ENCODE data around the gene IFNAR2. TPM values are rescaled to one million over a fixed set of nuclear protein-coding genes. Genes with fewer than 3 reads are reported as not detected.
A peak's percentile ranks its signal among the peaks of the same experiment; 100 is the strongest.

Gene IFNAR2
- polyA plus RNA-seq, 3 donors, result 47.7 to 79.8 (median 59.5) TPM

DNA sequence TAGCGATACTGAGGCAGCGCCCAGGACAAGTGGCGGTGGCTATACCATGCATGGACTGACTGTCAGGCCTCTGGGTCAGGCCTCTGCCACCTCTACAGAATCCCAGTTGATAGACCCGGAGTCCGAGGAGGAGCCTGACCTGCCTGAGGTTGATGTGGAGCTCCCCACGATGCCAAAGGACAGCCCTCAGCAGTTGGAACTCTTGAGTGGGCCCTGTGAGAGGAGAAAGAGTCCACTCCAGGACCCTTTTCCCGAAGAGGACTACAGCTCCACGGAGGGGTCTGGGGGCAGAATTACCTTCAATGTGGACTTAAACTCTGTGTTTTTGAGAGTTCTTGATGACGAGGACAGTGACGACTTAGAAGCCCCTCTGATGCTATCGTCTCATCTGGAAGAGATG lies 33.2 kb downstream of the IFNAR2 start:
- peaks cover 68 to 82% of the 10 kb centered on the region in 2 donors for H3K4me1 ChIP-seq (ENCODE audit: control insufficient read depth in 1 of 2, insufficient read depth in 2 of 2, low read length in 2 of 2)
- H3K27ac ChIP-seq (ENCODE audit: low read depth in 1 of 2, low read length in 2 of 2), result peak overlapping the region; percentile 4 to 100
- WGBS (ENCODE audit: insufficient coverage), result 98% methylated on average over 7 of the region's 11 CpGs
- peaks cover 41 to 52% of the 10 kb centered on the region in 2 donors for H3K36me3 Mint-ChIP-seq
- no peak overlapping the region for H3K4me2 ChIP-seq (replicated peaks; ENCODE audit: extremely low read depth, low read length, poor library complexity, severe bottlenecking)
- H3K9me3 ChIP-seq (replicated peaks in 1 of 2; ENCODE audit: control insufficient read depth in 1 of 2, insufficient read depth in 1 of 2, low read length in 2 of 2), result no peaks in the 10 kb centered on the region
- H3K27me3 Mint-ChIP-seq (ENCODE audit: low read depth in 3 of 3), result peaks cover 0 to 1% (median 0%) of the 10 kb centered on the region in 3 donors
- no peaks in the 10 kb centered on the region for H3K27me3 ChIP-seq (ENCODE audit: control insufficient read depth in 2 of 2, insufficient read depth in 2 of 2, low read length in 2 of 2)
- H3K36me3 ChIP-seq (replicated peaks in 1 of 2; ENCODE audit: control insufficient read depth in 1 of 2, insufficient read depth in 2 of 2, low read length in 2 of 2), result peaks cover 18 to 42% of the 10 kb centered on the region in 2 donors
- H3K4me1 Mint-ChIP-seq, result peaks cover 74% of the 10 kb centered on the region
- no peak overlapping the region for H2AFZ ChIP-seq (ENCODE audit: insufficient read depth, low read depth, low read length, poor library complexity, severe bottlenecking)
- peaks cover 0 to 3% (median under 1%) of the 10 kb centered on the region in 7 donors for H3K9me3 Mint-ChIP-seq
- H3K9ac ChIP-seq (ENCODE audit: insufficient read depth, low read length, poor library complexity, severe bottlenecking), result no peak overlapping the region
- peaks cover 8% of the 10 kb centered on the region for H4K20me1 ChIP-seq (ENCODE audit: insufficient read depth, low read length)
- H3K4me3 Mint-ChIP-seq, result no peak overlapping the region
- DNase-seq, result no peak
- no peak overlapping the region for H3K4me3 ChIP-seq (replicated peaks in 1 of 3; ENCODE audit: low read depth in 2 of 3, low read length in 3 of 3)
- no peak for TF ChIP-seq CTCF (IDR thresholded peaks at IDR 0.05)
- H3K27ac Mint-ChIP-seq, result peak overlapping the region; percentile 23 to 99 (median 70)
- intact Hi-C loops (cut with micrococcal nuclease), result no loop called here
- peaks cover 63% of the 10 kb centered on the region for H3K79me2 ChIP-seq (ENCODE audit: insufficient read depth, low read length)

DNA sequence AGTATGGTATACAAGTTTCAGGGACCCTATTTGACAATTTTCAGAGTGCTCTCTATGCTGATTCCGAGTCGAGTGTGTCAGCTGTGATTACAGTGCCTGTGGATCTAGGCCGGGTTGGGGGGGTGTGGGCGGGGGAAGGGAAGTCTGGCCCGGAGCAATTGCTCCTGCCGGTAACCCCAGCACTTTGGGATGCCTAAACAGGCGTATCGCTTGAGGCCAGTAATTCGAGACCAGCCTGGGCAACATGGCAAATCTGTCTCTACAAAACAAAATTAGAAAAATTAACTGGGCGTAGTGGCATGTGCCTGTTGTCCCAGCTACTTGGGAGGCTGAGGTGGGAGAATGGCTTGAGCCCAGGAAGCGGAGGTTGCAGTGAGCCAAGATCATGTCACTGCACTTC lies 34.8 kb downstream of the IFNAR2 start:
- Histone ChIP-seq H3K9ac (ENCODE audit: insufficient read depth, low read length, poor library complexity, severe bottlenecking) (peak overlapping the region; percentile 97), H3K79me2 (ENCODE audit: insufficient read depth, low read length) (peaks cover 79% of the 10 kb centered on the region), H4K20me1 (ENCODE audit: insufficient read depth, low read length) (no peaks in the 10 kb centered on the region), H3K9me3 (replicated peaks in 1 of 2; ENCODE audit: control insufficient read depth in 1 of 2, insufficient read depth in 1 of 2, low read length in 2 of 2) (no peaks in the 10 kb centered on the region), H2AFZ (ENCODE audit: insufficient read depth, low read depth, low read length, poor library complexity, severe bottlenecking) (no peak overlapping the region), H3K4me3 (replicated peaks in 1 of 3; ENCODE audit: low read depth in 2 of 3, low read length in 3 of 3) (no peak overlapping the region), H3K36me3 (replicated peaks in 1 of 2; ENCODE audit: control insufficient read depth in 1 of 2, insufficient read depth in 2 of 2, low read length in 2 of 2) (peaks cover 19 to 46% of the 10 kb centered on the region in 2 donors), H3K4me2 (replicated peaks; ENCODE audit: extremely low read depth, low read length, poor library complexity, severe bottlenecking) (no peak overlapping the region), H3K4me1 (ENCODE audit: control insufficient read depth in 1 of 2, insufficient read depth in 2 of 2, low read length in 2 of 2) (peaks cover 78 to 96% of the 10 kb centered on the region in 2 donors), H3K27me3 (ENCODE audit: control insufficient read depth in 2 of 2, insufficient read depth in 2 of 2, low read length in 2 of 2) (no peaks in the 10 kb centered on the region), H3K27ac (ENCODE audit: low read depth in 1 of 2, low read length in 2 of 2) (peak overlapping the region; percentile 99 to 100)
- peaks cover 0 to 1% (median 0%) of the 10 kb centered on the region in 3 donors for H3K27me3 Mint-ChIP-seq (ENCODE audit: low read depth in 3 of 3)
- DNase-seq, result no peak
- H3K4me1 Mint-ChIP-seq, result peaks cover 81% of the 10 kb centered on the region
- no peak overlapping the region for H3K4me3 Mint-ChIP-seq
- intact Hi-C loops (cut with micrococcal nuclease), result no loop called here
- peak overlapping the region; percentile 98 to 100 (median 100) for H3K27ac Mint-ChIP-seq
- H3K9me3 Mint-ChIP-seq, result no peaks in the 10 kb centered on the region
- TF ChIP-seq CTCF (IDR thresholded peaks at IDR 0.05), result no peak
- 91% methylated on average over 5 of the region's 11 CpGs for WGBS (ENCODE audit: insufficient coverage)
- peaks cover 43 to 55% of the 10 kb centered on the region in 2 donors for H3K36me3 Mint-ChIP-seq
